Stimulated activated CD4-positive, alpha-beta T cell treated with anti-CD3 and anti-CD28 coated beads, Interleukin-4, amount 100 ng/mL, for 4 hours (primary cell): ENCODE measurements around the gene KIF20B.
"Not testable (repeated sequence)": the region's sequence is repeated elsewhere in the genome, so short reads cannot be mapped to it uniquely, and the experiment has no call there.

Experiments
- DNase-seq, 2 experiments: peaks; one replicate each; pipeline ENCODE4 v3.0.0-alpha.2; 2020

The KIF20B gene

GRCh38 chr10:89789188-89789877 is 87.9 kb downstream of the KIF20B start:
- DNase-seq, result no peak

DNA sequence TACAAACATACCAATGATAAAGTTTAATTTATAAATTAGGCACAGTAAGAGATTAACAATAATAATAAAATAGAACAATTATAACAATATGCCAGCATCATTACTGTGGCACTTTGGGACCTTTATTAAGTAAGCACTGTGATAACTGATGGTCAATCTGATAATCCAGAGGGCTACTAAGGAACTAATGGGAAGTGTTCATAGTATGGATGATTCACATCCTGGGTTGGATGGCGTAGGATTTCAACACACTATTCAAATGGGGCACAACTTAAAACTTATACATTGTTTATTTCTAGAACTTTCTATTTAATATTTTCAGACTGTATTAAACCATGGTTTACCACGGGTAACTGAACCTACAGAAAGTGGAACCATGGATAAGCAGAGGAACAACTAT is 90.8 kb downstream of the KIF20B start:
- DNase-seq, result no peak

GRCh38 chr10:89793649-89794254 is 92.4 kb downstream of the KIF20B start:
- DNase-seq, result no peak

DNA sequence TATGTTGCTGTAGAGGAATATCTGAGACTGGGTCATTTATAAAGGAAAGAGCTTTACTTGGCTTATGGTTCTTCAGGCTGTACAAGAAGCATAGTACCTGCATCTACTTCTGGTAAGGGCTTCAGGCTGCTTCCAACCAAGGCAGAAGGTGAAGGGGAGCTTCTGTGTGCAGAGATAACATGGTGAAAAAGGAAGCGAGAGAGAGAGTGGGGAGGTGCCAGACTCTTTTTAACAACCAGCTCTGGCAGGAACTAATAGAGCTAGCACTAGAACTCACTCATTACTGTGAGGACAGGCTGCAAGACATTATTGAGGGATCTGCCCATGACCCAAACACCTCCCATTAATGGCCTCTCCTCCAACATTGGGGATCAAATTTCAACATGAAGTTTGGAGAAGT is 94.5 kb downstream of the KIF20B start:
- DNase-seq, result no peak

DNA sequence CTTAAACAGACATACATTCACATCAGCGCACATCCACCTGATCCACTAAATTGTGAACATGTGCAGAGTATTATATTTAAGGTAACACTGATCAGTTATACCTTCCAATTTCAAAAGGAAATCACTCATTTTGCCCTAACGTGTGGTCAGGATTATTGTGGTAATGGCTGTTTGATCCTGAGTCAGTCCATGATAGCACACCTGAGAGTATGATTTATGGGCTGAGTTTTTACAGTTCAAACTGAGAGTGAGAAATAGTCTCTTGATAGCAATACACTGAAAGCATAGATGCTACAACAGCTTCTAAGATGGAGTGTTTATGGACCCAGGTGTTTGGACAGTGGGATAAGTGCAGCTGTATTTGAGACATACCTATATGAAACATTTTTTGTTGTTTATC is 96.7 kb downstream of the KIF20B start:
- DNase-seq, result no peak

GRCh38 chr10:89799573-89799972 is 98.2 kb downstream of the KIF20B start:
- DNase-seq, result no peak

DNA sequence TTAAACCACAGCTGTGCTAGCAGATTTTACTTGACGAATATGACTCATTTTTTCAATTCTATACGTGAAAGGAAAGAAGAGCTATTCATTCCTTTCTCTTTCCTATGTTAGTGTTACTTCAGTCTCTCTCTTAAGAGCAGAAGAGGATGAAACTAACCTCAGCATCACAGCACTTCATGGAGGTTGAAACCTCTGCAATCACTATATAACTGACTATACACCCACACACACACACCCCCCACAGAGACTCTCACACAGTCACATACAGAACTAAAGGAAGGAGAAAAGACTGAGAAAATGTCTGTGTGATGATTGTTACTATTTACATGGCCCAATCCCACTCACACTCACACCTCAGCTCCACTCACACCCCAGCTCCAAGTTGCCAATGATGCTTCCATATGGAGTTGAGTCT is 104.2 kb downstream of the KIF20B start:
- peak; percentile 5 to 39 for DNase-seq

- DNase-seq, result no peak
Measured at GRCh38 chr10:89808842-89809241, 107.5 kb downstream of the KIF20B start.

GRCh38 chr10:89809766-89810165 is 108.4 kb downstream of the KIF20B start:
- no peak for DNase-seq

- no peak for DNase-seq
Measured at GRCh38 chr10:89810908-89811525, 109.6 kb downstream of the KIF20B start.

- DNase-seq, result no peak
Measured at GRCh38 chr10:89813546-89813945, 112.2 kb downstream of the KIF20B start.

GRCh38 chr10:89814278-89814677 is 112.9 kb downstream of the KIF20B start:
- no peak for DNase-seq

- no peak for DNase-seq
Measured at GRCh38 chr10:89815049-89815853, 113.9 kb downstream of the KIF20B start.

- DNase-seq, result not testable (repeated sequence)
Measured at GRCh38 chr10:89819008-89819407, 117.6 kb downstream of the KIF20B start.
